ENCODE measurements around the gene ARRB1.
"Not testable (repeated sequence)": the region's sequence is repeated elsewhere in the genome, so short reads cannot be mapped to it uniquely, and the experiment has no call there.

The ARRB1 gene

DNA sequence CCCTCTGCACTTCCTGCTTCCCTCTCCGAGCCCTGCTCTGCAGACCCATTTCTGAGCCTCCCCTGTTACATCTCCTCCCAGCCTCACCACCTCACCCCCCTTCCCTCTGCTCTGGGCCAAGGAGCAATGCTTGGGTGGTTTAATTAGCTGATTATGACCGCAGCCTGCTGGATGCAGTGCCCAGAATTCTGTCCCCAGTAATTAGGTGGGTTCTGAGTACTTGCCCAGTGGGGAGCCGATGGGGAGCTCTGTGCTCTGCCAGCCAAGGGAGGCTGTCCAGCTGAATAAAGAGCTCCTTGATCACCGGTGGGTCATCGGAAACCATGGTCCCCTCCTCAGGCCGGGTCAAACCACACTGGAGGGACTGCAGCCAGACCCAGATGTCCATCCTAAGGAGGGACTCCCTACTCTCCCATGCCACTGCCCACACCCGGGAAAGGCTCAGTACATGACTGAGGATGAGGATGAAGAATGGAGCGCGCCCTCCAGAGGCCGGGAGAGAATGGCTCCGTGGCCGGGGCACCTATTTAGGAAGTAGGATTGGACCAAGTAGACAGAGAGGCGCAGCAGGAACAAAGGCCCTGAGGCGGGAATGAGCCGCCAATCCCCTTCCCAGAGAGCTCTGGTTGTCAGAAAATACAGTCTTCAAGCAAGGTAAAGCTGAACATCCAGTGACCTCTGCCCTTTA, 9.1 kb downstream of the ARRB1 start:
- DNase-seq = no peak

DNA sequence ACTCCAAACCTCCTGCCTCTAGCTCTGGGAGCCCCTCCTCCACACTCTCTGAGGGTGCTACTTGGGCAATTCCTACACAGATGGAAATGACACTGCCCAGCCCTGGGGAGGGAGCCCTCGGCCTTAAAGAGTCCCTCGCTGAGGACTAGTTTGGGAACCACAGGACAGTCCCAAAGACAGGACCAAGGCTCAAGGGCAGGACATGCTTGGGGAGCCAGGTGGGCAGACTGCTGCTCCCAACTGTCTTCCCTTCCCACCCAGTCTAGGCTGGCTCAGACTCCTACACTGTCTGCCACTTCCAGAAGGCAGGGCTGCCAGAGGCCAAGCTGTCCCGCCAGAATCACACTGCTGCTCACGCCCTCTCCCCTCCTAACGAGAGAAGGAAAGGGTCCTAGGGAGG, 9.8 kb downstream of the ARRB1 start:
- no peak for DNase-seq

DNA sequence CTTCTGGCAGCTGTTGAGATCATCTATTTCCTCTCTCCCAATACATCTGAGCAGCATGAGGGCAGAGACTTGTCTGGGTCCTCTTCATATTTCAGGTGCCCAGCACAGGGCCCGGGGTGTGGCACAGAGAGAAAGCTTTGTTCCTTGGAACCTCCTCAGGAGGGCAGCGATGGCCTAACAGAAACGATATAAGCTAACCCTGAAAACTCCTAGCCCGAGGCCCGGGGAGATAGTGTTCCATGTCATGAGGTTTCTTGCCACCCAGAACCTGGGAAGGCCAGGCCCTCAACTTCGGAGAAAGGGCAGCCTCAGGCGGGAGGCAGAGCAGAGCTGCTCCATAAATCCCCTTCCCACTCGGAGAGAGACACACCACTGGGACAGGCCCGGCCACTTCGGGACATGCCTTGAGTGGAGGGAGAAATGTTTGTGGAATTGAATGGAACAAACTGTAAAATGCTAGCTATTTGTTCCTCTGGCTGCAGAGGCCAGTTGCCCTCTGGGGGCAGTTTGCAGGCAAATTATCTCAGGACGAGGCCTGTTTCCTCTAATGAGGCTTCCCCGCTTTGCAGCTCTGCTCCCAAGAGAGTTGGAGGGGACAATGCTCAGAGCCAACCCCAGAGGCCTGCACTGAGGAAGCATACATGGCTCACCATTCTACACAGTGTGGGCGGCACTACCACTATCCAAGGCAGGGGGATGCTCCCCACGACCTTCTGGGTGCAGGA, 11.6 kb downstream of the ARRB1 start:
- no peak for DNase-seq

DNA sequence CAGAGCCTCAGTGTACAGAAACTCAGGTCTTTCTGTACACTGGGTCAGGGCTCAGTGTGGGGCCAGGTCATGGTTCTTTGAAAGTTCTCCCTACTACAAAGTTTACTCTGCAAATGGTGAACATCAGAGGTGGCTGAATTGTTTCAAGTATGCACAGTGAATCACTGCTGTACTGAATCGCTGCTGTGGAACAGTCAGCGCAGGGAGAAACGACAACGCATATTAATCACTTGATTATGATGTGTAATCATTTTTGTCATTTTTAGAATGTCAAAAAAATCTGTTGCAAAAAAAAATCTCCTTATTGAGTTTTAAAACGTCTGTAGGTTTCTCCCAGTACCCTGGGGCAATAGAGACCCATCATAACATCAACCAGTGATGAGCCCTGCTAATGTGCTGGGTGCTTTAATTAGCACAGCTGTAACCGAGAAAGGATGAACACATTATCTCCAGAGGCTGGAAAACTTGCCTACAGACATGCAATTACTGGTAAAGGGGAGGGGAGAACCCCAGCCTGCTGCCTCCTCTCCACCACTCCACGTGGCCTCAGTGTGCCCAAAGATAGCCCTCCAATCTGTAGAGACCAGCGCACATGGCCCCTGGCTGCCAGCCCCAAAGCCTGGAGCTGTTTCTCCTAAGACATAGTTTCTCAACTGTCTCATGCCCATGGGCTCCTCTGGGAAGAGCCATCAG, 12.8 kb downstream of the ARRB1 start:
- no peak for DNase-seq

DNA sequence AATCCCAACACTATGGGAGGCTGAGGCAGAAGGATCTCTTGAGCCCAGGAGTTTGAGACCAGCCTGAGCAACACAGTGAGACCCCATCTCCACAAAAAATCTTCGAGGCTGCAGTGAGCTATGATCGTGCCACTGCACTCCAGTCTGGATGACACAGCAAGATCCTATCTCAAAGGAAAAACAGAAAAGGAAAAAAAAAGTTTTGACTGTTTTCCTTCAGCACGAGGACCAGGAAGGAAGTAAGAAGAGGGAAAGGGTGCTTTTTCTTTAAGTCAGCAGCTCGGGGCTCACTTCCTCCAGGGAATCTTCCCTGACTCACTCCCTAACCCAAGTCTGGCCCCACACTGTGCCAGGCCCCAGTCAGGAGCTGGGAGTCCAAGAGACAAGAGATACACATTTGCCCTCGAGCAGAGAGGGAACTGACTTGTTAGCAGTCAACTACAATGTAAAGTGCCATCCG, 14.2 kb downstream of the ARRB1 start:
- no peak for DNase-seq

DNA sequence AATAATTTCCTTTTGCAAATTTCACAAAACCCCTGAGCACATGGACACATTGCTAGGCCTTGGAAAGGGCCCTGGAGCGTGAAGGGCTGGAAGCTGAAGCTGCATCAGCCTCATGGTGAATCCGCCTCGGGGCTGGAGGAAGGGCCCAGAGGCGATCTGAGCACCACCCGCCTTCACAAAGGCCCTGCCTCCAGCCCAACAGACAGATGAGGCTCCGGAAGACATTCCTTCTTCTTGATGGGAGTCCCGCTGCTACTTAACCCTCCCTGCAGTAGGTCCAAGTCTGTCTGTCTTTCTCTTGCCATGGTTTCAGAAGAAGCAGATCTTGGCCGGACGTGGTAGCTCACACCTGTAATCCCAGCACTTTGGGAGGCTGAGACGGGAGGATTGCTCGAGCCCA, 16.5 kb downstream of the ARRB1 start:
- no peak for DNase-seq

DNA sequence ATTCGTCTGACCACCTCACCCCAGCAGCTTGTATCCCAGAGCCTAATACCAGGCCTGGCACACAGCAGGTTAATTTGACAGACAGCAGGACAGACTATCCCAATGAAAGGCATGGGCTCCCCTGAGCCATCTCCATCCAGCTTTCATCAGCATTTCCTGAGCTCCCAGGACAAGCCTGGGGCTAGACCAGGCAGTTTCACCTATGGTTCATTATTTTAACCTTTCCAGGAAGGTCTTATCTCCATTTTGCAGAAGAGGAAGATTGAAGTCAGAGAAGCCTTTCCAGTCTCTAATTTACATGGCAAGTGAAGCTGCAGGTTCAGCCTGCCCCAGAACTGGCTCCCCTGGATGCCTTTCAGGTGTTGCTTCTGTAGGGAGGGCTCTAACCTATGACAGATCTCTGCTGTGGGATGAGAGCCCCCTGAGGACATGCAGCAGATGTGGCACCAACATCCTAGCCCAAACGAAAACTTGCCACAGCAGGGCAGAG, 17.0 kb downstream of the ARRB1 start:
- no peak for DNase-seq

DNA sequence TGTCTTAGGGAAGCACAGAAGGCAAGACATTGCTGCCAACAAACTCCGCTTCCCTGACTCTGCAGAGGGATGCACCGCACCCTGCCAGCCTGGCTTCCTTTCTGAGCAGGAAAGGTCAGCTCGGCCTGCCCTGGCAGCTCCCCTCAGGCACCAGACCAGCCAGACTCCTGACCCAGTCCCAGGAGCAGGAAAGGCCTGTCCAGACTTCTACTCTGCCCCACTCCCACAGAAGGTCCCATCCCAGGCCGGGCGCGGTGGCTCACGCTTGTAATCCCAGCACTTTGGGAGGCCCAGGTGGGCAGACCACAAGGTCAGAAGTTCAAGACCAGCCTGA, 17.7 kb downstream of the ARRB1 start:
- DNase-seq = no peak

DNA sequence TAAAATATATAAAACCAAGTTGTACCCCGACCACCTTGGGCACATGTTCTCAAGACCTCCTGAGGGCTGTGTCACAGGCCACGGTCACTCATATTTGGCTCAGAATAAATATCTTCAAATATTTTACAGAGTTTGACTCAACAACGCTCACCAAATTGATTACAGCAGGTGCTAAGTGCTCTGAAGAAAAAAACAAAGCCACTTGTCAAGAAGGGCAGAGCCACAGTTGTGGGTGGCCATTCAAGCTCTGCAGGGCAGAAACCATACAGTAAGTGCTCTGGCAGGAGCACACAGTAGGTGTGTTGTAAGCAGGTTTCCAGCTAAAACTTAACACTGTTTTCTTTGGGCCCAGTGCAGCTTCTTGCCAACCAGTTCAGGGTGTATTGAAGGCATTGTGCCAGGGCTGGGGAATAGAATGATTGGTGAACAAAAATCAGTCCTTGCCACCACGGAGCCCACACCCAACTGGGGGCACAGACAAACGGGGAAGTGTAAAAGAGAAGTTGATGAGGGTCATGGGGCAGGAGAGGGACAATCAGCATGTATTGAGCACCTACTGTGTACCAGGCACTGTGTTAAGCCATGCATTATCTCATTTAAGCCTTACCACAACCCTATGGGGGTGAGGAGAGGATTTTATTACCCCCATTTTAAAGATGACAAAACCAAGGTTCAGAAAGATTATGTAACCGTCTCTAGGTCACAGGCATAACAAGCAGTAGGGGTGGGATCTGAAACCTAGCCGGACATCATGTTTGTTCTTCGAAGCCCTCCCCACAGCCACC, 18.2 kb downstream of the ARRB1 start:
- no peak for DNase-seq

DNA sequence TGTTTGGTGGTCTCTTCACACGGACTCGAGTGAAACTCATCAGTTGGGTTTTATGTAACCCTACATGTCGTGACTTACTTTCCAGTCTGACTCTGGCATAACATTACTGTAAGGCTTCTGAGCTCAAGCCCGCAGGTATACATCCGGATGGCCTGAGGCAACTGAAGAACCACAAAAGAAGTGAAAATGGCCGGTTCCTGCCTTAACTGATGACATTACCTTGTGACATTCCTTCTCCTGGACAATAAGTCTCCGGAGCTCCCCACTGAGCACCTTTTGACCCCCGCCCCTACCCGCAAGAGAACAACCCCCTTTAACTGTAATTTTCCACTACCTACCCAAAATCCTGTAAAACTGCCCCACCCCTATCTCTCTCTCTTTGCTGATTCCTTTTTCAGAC, 19.7 kb downstream of the ARRB1 start:
- DNase-seq = not testable (repeated sequence)

DNA sequence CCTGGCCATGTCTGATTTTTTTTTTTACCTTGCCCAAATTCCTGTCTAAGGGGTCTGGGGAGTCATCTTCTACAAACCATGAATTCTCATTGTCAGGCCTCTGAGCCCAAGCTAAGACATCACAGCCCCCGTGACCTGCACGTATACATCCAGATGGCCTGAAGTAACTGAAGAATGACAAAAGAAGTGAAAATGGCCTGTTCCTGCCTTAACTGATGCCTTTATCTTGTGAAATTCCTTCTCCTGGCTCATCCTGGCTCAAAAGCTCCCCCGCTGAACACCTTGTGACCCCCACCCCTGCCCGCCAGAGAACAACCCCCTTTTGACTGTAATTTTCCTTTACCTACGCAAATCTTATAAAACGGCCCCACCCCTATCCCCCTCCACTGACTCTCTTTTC, 20.2 kb downstream of the ARRB1 start:
- DNase-seq = not testable (repeated sequence)

DNA sequence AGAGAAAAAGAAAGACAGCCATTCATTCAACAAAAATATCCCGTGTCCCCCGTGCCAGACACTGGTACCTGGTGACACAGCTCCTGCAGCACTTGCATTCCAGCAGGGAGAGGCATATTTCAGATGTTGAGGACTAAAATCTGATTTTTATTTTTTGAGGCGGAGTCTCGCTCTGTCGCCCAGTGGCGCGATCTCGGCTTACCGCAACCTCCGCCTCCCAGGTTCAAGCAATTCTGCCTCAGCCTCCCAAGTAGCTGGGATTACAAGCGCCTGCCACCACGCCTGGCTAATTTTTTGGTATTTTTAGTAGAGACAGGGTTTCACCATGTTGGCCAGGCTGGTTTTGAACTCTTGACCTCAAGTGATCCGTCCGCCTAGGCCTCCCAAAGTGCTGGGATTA, 20.6 kb downstream of the ARRB1 start:
- DNase-seq = not testable (repeated sequence)

DNA sequence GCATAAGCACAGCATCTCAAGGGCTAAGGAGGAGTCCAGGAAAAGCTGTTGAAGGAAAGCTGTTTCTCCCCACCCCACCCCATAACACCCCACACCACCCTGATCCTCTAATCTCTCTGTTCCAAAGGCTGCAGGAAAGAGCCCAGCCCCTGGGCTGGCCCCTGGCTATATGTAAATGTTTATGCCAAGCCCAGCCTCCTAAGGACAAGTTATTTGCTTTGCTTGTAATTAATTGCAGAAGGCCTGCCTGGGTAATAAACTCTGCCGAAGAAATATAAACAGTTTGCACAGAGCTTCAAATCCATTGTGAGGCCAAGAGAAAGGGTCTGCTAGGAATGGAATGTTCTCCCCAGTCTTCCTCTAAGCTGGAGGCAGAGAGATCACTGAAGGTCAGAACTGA, 21.2 kb downstream of the ARRB1 start:
- DNase-seq = no peak

DNA sequence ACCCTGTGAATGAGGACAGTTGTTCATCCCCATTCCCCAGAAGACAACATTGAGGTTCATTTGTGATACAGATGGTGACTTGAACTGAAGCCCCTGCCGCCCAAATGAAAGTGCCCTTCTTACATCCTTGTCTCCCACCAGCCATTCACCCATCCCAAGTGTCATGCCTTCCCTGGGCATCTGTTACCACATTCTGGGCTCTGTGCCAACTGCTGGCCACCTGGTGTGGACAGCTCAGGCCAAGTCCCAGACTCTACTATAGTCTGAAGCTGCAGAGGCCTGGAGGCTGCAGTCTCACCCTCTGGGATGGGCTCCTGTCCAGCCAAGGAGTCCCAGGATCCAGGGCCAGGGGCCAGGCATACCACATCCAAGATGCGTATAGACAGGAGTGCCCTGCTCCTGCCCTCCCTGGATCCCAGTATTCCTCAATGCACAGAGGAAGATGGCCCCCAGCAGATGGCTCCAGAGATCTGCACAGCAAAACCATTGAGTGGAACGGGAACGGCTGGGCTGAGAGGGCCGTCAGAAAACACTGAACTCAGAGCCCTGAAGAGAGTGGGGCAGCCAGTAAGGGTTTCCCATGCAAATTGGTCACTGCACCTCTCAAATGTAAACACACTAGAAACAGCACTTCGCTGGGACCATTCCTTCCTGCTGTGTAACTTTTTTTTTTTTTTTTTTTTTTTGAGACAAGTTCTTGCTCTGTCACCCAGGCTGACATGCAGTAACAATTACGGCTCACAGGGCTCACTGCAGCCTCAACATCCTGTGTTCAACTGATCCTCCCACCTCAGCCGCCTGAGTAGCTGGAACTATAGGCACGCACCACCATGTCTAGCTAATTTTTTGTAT, 22.8 kb downstream of the ARRB1 start:
- DNase-seq = peak; percentile 21 to 39

DNA sequence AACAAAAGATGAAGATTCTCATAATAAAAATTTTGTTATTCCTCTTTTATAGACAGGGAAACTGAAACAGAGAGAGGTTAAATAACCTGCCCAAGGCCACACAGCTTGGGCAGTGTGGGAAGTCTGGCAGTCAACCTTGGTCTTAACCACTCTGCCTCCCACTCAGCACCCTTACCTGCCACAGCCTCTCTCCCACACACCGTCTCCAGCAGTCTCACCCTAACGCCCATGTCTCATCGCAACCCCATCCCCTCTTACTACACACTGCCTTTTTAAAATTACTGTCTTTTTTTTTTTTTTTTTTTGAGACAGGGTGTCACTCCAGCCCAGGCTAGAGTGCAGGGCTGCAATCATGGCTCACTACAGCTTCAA, 25.0 kb downstream of the ARRB1 start:
- no peak for DNase-seq

DNA sequence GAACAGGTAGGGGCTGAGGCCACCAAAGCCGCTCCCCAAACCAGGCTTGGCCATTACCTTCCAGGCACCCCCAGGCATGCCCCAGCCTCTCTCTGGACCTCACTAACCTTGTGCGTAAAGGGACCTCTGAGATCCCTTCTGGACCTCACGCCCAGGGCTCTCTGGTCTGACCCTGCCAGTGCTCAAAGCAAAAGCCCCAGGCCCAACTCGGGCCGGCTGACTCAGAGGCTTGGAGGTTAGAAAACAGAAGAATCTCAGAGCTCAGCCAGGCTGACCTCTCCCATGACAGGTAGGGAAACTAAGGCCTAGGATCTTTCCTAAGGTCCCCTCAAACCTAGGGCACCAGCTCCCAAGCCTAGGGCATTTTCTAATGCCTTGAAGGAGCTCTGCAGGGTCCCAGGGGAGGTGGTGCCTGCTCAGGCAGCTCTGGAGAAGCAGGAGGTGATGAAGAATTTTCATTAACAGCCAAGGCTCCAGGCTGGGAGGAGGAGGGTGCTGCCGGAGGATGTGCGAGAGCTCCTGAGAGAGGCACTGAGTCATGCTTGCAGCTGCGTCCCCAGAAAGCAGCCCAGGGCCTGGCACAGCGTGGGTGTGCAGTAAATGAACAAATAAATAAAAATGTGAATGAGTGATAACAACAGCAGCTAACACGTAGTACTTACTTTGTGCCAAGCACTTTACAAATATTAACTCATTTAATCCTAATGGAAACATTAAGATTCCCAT, 25.6 kb downstream of the ARRB1 start:
- no peak for DNase-seq

DNA sequence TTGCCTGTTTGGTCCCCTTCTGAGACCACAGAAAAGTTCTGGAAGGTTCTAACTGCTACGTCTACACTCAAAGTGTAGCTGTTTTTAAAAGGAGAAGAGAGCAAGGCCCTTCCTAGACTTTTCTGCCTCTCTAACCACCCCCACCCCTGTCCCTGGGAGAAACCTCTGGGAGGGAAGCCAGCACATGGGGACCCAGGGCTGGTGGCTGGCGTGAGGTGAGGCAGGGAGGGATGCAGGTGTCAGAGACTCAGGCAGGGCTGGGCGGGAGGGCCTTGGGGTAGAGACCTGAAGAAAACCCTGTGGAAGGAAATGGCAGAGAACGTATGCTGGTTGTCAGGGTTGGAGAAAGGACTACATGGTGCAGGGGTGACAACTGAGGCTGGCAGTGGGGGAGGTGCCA, 26.7 kb downstream of the ARRB1 start:
- DNase-seq = no peak

DNA sequence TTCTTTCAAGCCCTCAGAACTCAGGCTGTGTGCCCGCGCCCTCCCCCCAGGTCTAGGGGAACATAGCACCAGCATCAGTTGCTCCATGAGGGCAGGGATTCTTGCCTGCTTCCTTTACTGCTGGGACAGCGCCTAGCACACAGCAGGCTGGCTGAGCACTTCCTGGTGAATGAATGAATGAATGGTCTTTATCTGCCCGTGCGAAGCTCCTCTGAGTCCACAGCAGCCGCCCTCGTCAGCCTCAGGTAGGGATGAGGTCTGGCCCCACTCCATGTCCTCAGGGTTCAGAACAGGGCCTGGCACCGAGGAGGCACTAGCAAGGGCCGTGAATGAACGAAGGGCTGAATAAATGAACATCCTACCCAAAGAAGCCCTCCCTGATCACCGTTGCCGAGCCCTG, 27.3 kb downstream of the ARRB1 start:
- DNase-seq = no peak

DNA sequence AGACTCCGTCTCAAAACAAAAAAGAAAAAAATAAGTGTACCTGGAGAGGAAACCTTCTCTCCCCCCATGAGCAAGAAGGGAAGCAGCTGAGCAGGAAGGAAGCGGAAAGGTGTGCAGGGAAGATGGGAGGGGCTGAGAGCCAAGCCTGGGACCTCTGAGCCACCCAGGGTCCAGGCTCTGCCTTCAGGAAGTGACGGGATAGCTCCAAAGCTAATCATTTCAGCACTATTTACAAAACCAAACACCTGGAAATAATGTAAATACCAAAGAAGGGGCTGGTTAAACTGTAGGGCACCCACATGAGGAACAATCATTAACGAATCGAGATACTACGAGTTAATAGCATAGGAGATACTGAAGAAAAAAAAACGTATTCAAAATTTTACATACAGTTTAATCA, 27.9 kb downstream of the ARRB1 start:
- DNase-seq = peak; percentile 8 to 64

DNA sequence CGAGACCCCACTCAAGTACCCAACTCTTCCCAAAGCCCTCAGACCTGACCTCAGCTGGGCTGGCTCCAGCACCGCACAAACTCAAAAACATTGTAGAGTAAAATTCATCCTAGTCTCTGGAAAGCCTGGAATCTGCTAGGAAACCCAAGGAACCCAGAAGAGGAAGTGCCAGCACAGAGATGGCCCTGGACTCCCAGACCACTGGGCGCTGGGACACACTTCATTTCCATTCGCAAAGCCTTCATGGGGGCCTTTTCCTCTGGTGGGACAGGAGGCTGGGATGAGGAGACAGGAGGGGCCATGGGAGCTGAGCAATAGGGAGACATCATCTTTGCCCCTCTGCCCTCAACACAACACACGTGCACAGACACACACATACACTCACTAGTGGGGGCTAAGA, 30.8 kb downstream of the ARRB1 start:
- DNase-seq = no peak

DNA sequence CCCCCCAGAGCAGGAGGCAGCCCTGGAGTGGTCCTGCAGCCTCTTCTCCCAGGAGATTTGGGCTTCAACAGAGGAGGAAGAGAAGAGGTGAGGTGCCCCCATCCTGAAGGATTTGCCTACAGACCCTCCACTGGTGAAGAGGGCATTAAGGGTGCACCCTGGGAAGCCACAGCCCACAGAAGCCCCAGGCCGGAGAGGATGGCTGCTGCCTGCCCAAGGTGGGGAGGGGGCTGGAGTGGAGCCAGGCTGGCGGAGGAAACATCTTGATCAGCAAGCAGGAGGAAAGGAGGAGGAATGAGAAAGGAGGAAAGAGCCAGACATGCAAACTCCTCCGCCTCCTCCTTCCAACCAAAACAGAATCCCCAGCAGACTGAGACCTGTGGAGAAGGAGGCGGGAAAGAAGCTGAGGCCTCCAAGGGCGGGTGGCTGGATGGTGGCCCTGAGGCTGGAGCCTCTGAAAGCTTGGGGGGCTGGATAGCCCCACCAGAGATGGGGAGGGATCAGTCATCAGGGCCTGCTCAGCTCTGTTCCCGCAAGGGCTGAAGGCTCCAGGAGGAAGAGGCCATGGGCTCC, 31.3 kb downstream of the ARRB1 start:
- DNase-seq = no peak
